PC-3 (cell line): ENCODE results near the gene ALOXE3.

Experiments used
- EZH2 ChIP-seq: fragments of 300-600 bp; sonication (generic); IDR thresholded peaks from one replicate; pipeline ENCODE4 v1.6.1; 2017; ENCODE audit warnings: antibody characterized with exemption, mild to moderate bottlenecking, low read length; ENCODE audit not compliant: unreplicated experiment
- EZH2phosphoT487 ChIP-seq: fragments of 300-600 bp; sonication (generic); IDR thresholded peaks from 2 replicates; pipeline ENCODE4 v1.6.1; 2018; ENCODE audit warnings: mild to moderate bottlenecking, antibody characterized with exemption, low read length, borderline replicate concordance
- TF ChIP-seq, protein P1 (sequence below): fragments of 300-600 bp; sonication (generic); conservative IDR thresholded peaks from 2 replicates; pipeline ENCODE4 v1.5.1; 2017; ENCODE audit warnings: antibody characterized with exemption, low read depth, mild to moderate bottlenecking, low read length

DNA sequence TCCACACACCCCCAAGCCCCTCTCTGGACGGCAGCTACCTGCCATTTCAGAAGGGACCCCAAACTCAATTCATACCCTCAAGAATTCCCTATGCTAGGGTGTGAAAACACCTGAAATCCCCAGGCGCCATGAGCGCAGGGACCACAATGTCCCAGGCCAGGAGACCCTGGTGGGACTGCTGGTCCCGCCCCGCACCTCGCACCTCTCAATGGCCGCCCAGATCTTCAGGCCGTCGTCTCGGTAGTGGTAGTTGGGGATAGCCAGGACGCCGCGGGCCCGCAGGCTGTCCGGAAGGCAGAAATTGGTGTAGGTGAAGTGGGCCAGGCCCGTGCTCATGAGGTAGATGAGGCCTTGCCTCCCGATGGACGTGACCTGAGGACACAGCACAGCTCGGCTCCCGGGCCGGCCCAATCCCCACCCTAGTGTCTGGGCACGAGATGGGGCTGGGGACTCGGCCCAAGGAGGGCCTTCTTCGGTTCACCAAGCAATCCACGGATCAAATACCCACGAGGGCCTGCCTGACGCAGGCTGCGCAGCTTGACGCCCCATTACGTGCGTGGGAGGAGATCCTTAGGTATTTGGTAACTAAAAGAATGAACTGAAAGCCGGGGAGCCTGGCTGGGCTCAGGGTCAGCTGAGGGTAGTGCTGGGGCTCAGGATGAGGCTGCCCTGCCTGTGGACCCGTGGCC is 9.2 kb downstream of the ALOXE3 start:
- TF ChIP-seq, protein P1, sequence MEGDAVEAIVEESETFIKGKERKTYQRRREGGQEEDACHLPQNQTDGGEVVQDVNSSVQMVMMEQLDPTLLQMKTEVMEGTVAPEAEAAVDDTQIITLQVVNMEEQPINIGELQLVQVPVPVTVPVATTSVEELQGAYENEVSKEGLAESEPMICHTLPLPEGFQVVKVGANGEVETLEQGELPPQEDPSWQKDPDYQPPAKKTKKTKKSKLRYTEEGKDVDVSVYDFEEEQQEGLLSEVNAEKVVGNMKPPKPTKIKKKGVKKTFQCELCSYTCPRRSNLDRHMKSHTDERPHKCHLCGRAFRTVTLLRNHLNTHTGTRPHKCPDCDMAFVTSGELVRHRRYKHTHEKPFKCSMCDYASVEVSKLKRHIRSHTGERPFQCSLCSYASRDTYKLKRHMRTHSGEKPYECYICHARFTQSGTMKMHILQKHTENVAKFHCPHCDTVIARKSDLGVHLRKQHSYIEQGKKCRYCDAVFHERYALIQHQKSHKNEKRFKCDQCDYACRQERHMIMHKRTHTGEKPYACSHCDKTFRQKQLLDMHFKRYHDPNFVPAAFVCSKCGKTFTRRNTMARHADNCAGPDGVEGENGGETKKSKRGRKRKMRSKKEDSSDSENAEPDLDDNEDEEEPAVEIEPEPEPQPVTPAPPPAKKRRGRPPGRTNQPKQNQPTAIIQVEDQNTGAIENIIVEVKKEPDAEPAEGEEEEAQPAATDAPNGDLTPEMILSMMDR: no peak
- TF ChIP-seq EZH2 (no peak), EZH2phosphoT487 (no peak)
